ENCODE measurements around the gene CAP1. TPM values are rescaled to one million over a fixed set of nuclear protein-coding genes. Genes with fewer than 3 reads are reported as not detected.

Gene CAP1
- total and polyA plus RNA-seq, 9 of the 15 experiments (the other 6 are each of a cell fraction or from before 2014, with no cell fraction given) = 230 to 658 (median 281) TPM

- TF ChIP-seq HMGN3 (IDR thresholded peaks at IDR 0.05; ENCODE audit: borderline replicate concordance, extremely low read depth, insufficient read length, low read depth, low read length) = no peak
- peak; percentile 30; the same call in 1 of the 2 replicates for TF ChIP-seq OTX1 (CRISPR knock-in tag; IDR thresholded peaks at IDR 0.05)
- no peak for TF ChIP-seq ZNF12 (CRISPR knock-in tag; IDR thresholded peaks at IDR 0.05)
- TF ChIP-seq CEBPG (CRISPR knock-in tag; IDR thresholded peaks at IDR 0.05) = no peak
- no peak for TF ChIP-seq CEBPG (tag; conservative IDR thresholded peaks at IDR 0.05 in 1 of 2, IDR thresholded peaks at IDR 0.05 in 1 of 2)
- TF ChIP-seq ARID1B (IDR thresholded peaks at IDR 0.05) = peak; percentile 63
- TF ChIP-seq MYBL2 (IDR thresholded peaks at IDR 0.05; ENCODE audit: low read depth) = no peak
- TF ChIP-seq MYBL2 (CRISPR knock-in tag; IDR thresholded peaks at IDR 0.05; ENCODE audit: borderline replicate concordance) = no peak
- TF ChIP-seq POLR2AphosphoS5 (IDR thresholded peaks at IDR 0.05; ENCODE audit: control insufficient read depth, insufficient read depth, low read depth, low read length) = no peak
- no peak for TF ChIP-seq ATF7 (IDR thresholded peaks at IDR 0.05)
- no peak for TF ChIP-seq KDM1A (IDR thresholded peaks at IDR 0.05)
- TF ChIP-seq, protein P1, sequence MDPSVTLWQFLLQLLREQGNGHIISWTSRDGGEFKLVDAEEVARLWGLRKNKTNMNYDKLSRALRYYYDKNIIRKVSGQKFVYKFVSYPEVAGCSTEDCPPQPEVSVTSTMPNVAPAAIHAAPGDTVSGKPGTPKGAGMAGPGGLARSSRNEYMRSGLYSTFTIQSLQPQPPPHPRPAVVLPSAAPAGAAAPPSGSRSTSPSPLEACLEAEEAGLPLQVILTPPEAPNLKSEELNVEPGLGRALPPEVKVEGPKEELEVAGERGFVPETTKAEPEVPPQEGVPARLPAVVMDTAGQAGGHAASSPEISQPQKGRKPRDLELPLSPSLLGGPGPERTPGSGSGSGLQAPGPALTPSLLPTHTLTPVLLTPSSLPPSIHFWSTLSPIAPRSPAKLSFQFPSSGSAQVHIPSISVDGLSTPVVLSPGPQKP (CRISPR knock-in tag; IDR thresholded peaks at IDR 0.05) = no peak
- TF ChIP-seq EWSR1 (IDR thresholded peaks at IDR 0.05; ENCODE audit: borderline replicate concordance, low read depth, partially characterized antibody) = no peak
- TF ChIP-seq, protein P2, sequence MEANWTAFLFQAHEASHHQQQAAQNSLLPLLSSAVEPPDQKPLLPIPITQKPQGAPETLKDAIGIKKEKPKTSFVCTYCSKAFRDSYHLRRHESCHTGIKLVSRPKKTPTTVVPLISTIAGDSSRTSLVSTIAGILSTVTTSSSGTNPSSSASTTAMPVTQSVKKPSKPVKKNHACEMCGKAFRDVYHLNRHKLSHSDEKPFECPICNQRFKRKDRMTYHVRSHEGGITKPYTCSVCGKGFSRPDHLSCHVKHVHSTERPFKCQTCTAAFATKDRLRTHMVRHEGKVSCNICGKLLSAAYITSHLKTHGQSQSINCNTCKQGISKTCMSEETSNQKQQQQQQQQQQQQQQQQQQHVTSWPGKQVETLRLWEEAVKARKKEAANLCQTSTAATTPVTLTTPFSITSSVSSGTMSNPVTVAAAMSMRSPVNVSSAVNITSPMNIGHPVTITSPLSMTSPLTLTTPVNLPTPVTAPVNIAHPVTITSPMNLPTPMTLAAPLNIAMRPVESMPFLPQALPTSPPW (CRISPR knock-in tag; IDR thresholded peaks at IDR 0.05) = no peak
- TF ChIP-seq PML (IDR thresholded peaks at IDR 0.05; ENCODE audit: low read length) = no peak
- TF ChIP-seq, protein P3, sequence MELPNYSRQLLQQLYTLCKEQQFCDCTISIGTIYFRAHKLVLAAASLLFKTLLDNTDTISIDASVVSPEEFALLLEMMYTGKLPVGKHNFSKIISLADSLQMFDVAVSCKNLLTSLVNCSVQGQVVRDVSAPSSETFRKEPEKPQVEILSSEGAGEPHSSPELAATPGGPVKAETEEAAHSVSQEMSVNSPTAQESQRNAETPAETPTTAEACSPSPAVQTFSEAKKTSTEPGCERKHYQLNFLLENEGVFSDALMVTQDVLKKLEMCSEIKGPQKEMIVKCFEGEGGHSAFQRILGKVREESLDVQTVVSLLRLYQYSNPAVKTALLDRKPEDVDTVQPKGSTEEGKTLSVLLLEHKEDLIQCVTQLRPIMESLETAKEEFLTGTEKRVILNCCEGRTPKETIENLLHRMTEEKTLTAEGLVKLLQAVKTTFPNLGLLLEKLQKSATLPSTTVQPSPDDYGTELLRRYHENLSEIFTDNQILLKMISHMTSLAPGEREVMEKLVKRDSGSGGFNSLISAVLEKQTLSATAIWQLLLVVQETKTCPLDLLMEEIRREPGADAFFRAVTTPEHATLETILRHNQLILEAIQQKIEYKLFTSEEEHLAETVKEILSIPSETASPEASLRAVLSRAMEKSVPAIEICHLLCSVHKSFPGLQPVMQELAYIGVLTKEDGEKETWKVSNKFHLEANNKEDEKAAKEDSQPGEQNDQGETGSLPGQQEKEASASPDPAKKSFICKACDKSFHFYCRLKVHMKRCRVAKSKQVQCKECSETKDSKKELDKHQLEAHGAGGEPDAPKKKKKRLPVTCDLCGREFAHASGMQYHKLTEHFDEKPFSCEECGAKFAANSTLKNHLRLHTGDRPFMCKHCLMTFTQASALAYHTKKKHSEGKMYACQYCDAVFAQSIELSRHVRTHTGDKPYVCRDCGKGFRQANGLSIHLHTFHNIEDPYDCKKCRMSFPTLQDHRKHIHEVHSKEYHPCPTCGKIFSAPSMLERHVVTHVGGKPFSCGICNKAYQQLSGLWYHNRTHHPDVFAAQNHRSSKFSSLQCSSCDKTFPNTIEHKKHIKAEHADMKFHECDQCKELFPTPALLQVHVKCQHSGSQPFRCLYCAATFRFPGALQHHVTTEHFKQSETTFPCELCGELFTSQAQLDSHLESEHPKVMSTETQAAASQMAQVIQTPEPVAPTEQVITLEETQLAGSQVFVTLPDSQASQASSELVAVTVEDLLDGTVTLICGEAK (IDR thresholded peaks at IDR 0.05) = peak; percentile 67
- TF ChIP-seq, protein P3 (CRISPR knock-in tag; IDR thresholded peaks at IDR 0.05) = no peak
- TF ChIP-seq KLF1 (tag; IDR thresholded peaks at IDR 0.05) = peak; percentile 29; the same call in 1 of the 2 replicates
- no peak for TF ChIP-seq NFIX (CRISPR knock-in tag; IDR thresholded peaks at IDR 0.05; ENCODE audit: low read depth)
Measured at GRCh38 chr1:40029608-40030007, 10.9 kb upstream of the CAP1 start (continued).
